ENCODE data around the gene ITGB4.

The ITGB4 gene

GRCh38 chr17:75779250-75779986 is 58.2 kb downstream of the ITGB4 start:
- H3K4me3 ChIP-seq (ENCODE audit: low read depth, low read length), result peak overlapping the region; percentile 87
- DNase-seq (ENCODE audit: low read depth), result peak; percentile 99

GRCh38 chr17:75779987-75780889 is 59.0 kb downstream of the ITGB4 start:
- H3K4me3 ChIP-seq (ENCODE audit: low read depth, low read length), result peak overlapping the region; percentile 20
- no peak for DNase-seq (ENCODE audit: low read depth)

GRCh38 chr17:75783069-75783783 is 62.0 kb downstream of the ITGB4 start:
- DNase-seq (ENCODE audit: low read depth), result no peak
- H3K4me3 ChIP-seq (ENCODE audit: low read depth, low read length), result no peak overlapping the region

DNA sequence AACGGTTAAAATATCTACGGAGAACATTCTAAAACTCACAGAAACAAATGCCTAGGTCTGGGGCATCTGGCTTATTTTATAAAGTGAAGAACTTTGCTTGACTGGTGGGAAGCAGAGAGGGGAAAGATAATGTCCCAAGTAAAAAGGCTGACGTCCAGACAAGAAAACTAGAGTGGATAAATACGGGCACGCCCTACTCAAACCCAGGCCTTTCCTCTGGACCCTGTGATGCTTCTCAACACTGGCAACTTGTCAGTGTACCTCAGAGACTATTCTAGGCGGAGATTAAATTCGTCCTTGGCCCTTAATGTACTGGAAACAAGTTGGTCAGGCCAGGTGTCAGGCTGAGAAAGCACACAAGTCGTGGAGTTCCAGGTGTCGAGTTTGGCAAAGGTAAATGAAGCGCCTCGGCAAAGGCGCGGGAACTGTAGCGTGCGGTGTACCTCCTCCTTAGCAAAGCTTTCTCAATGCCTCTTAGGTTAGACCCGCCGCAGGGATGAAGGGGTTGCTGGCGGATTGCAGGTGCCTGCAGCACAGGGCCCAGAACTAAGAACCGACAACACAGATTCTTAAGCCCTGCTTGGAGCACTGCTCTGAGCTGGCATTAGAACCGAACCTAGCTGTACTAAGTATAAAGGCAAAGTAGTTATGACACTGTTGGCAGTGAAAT is 62.7 kb downstream of the ITGB4 start:
- peak overlapping the region; percentile 66 for H3K4me3 ChIP-seq (ENCODE audit: low read depth, low read length)
- DNase-seq (ENCODE audit: low read depth), result no peak

- H3K4me3 ChIP-seq (ENCODE audit: low read depth, low read length), result peak within 1 kb of the TSS; percentile 66
- peak; percentile 98 for DNase-seq (ENCODE audit: low read depth)
Observed at GRCh38 chr17:75784473-75785015, 63.3 kb downstream of the ITGB4 start, which contains the start of gene UNK. TSS of gene UNK (plus strand) at chr17:75784806. CDS start at chr17:75784881, 75 bp downstream.

GRCh38 chr17:75785016-75785890 is 64.0 kb downstream of the ITGB4 start:
- H3K4me3 ChIP-seq (ENCODE audit: low read depth, low read length), result peak overlapping the region; percentile 66
- no peak for DNase-seq (ENCODE audit: low read depth)

DNA sequence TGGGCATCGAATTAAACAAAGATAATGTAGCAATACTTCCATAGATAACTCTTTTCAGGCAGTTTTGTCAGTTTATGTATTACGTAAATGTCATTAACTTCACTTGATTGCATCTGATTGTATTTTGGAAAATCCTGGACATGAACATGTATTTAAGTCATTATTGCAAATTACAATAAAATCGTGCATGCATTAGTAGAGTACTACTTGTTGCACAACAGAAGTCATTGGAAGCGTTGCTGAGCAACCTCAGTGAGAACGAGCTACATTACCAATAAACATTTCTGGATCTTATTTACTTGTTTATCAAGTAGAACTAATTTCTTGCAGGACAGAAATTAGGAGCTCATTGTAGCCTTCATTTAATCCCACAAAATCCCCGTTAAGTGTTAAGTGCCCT is 70.0 kb downstream of the ITGB4 start:
- DNase-seq (ENCODE audit: low read depth), result no peak
- no peak overlapping the region for H3K4me3 ChIP-seq (ENCODE audit: low read depth, low read length)

GRCh38 chr17:75793460-75793859 is 72.2 kb downstream of the ITGB4 start:
- H3K4me3 ChIP-seq (ENCODE audit: low read depth, low read length), result no peak overlapping the region
- DNase-seq (ENCODE audit: low read depth), result no peak

DNA sequence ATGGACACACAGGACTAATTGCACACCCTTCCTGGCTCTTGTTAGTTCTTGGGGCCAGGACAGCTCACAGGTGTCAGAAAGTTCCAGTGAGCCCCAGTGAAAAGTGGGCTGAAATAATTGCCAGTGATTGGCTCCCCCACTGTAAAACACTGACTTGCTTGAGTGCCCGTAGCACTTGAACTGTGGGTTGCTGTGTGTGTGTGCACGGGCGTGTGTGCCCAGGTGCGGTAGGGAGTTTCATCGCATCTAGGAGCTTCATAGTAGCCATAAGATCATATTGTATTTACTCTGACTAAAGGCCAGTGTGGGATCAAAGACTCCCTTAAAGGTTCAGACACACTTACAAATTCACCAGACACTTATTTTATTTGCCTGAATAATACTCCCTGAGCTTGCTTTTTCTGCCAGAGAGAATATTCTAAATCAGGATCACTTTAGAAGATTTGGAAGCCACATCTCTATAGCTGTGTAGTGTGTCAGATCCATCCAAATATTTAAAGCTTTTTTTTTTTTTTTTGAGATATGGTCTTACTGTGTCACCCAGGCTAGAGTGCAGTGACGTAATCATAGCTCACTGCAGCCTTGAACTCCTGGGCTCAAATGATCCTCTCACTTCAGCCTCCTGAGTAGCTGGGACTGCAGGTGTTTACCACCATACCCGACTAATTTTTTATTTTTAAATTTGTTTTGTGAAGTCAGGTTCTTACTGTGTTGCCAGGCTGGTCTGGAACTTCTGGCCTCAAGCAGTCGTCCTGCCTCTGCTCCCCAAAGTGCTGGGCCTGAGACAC is 74.8 kb downstream of the ITGB4 start:
- no peak overlapping the region for H3K4me3 ChIP-seq (ENCODE audit: low read depth, low read length)
- DNase-seq (ENCODE audit: low read depth), result no peak

DNA sequence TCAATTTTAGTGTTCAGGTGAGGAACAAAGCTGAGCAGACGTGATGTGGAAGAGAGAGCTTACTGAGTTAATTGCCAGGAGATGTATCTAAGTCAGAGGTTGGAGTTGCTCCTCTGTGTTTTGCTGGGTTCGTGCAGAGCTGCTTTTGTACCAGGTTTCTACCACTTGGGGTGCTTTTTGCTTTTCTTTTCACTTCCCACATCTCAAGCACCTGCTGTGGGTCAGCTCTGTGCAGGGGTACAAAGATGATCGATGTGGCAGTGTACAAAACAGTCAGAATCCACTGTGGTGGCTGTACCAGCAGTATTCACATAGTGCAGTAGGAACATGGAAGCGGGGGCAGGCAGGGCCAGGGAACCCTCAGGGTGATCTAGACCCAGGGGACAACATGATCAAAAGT is 78.1 kb downstream of the ITGB4 start:
- no peak for DNase-seq (ENCODE audit: low read depth)
- no peak overlapping the region for H3K4me3 ChIP-seq (ENCODE audit: low read depth, low read length)

DNA sequence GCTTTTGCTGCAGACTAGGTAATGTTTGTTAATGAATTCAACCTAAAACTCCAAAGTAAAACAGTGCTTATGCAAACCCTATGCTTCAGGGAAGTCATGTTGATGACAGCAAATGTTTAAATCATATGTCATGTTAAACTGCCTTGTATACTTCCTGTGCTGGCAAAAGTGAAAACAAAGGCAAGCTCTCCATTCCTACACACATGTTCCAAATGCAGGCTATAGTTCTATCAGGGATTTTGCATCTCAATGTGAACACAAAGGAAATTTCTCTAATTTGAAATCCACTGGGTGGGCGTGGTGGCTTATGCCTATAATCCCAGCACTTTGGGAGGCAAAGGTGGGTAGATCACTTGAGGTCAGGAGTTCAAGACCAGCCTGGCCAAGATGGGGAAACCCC is 82.6 kb downstream of the ITGB4 start:
- no peak for DNase-seq (ENCODE audit: low read depth)
- H3K4me3 ChIP-seq (ENCODE audit: low read depth, low read length), result no peak overlapping the region

GRCh38 chr17:75806822-75807500 is 85.7 kb downstream of the ITGB4 start:
- H3K4me3 ChIP-seq (ENCODE audit: low read depth, low read length), result no peak overlapping the region
- no peak for DNase-seq (ENCODE audit: low read depth)
